ENCODE measurements around the gene MCRIP2. TPM values are rescaled to one million over a fixed set of nuclear protein-coding genes. Genes with fewer than 3 reads are reported as not detected.

Gene MCRIP2
- total and polyA plus RNA-seq, 7 donors = 52.1 to 132 (median 63.4) TPM

DNA sequence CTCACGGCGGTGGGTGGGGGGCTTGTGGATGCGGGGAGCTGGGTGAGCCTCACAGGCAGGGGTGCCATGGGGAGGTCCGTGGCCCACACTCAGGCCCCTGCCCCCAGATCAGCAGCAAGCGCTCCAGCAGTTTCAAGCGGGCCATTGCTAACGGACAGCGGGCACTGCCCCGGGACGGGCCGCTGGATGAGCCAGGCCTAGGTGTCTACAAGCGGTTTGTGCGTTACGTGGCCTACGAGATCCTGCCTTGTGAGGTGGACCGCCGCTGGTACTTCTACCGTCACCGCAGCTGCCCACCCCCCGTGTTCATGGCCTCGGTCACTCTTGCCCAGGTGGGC lies 34.9 kb downstream of the MCRIP2 start:
- 29 to 87% methylated on average over 21 of the region's 21 CpGs for WGBS, 2 donors
- no peak overlapping the region for H3K27ac ChIP-seq

GRCh38 chr16:676913-677312 lies 35.3 kb downstream of the MCRIP2 start:
- peaks cover 15 to 27% (median 19%) of the 10 kb centered on the region in 4 donors for H3K36me3 ChIP-seq
- DNase-seq = no peak
- intact Hi-C loops (cut with DNase I) = no loop called here
- H3K27me3 ChIP-seq = no peaks in the 10 kb centered on the region
- peaks cover 0 to 44% (median 34%) of the 10 kb centered on the region in 4 donors for H3K4me1 ChIP-seq
- H3K27ac ChIP-seq = no peak overlapping the region
- H3K9me3 ChIP-seq = no peaks in the 10 kb centered on the region
- TF ChIP-seq POLR2A (IDR thresholded peaks at IDR 0.05) (peak in 1 of 2 donors; percentile 19), EP300 (IDR thresholded peaks at IDR 0.05) (no peak)
- WGBS, 2 donors = 16 to 52% methylated on average over 23 of the region's 23 CpGs
- H3K4me3 ChIP-seq = no peak overlapping the region

More for the DNA sequence above, 34.9 kb downstream of the MCRIP2 start:
- DNase-seq = no peak
- intact Hi-C loops (cut with DNase I) = no loop called here
- peaks cover 17 to 27% (median 19%) of the 10 kb centered on the region in 4 donors for H3K36me3 ChIP-seq
- no peaks in the 10 kb centered on the region for H3K9me3 ChIP-seq
- H3K27me3 ChIP-seq = no peaks in the 10 kb centered on the region
- peaks cover 0 to 40% (median 30%) of the 10 kb centered on the region in 4 donors for H3K4me1 ChIP-seq
- no peak overlapping the region for H3K4me3 ChIP-seq
- TF ChIP-seq POLR2A (IDR thresholded peaks at IDR 0.05) = no peak
- no peak for TF ChIP-seq EP300 (IDR thresholded peaks at IDR 0.05)
- no peak for TF ChIP-seq CTCF (IDR thresholded peaks at IDR 0.05)
- TF ChIP-seq POLR2AphosphoS5 (IDR thresholded peaks at IDR 0.05) = no peak

- Histone ChIP-seq H3K36me3 (peaks cover 15 to 27% (median 19%) of the 10 kb centered on the region in 4 donors), H3K27ac (no peak overlapping the region), H3K4me1 (peaks cover 0 to 50% (median 40%) of the 10 kb centered on the region in 4 donors), H3K4me3 (no peak overlapping the region), H3K27me3 (no peaks in the 10 kb centered on the region), H3K9me3 (no peaks in the 10 kb centered on the region)
- 49 to 63% methylated on average over 57 of the region's 57 CpGs for WGBS, 2 donors
- TF ChIP-seq POLR2AphosphoS5 (IDR thresholded peaks at IDR 0.05) (no peak), CTCF (IDR thresholded peaks at IDR 0.05) (no peak), EP300 (IDR thresholded peaks at IDR 0.05) (no peak)
- no peak for DNase-seq
- intact Hi-C loops (cut with DNase I) = no loop called here
Measured at GRCh38 chr16:677316-678190, 35.9 kb downstream of the MCRIP2 start.

DNA sequence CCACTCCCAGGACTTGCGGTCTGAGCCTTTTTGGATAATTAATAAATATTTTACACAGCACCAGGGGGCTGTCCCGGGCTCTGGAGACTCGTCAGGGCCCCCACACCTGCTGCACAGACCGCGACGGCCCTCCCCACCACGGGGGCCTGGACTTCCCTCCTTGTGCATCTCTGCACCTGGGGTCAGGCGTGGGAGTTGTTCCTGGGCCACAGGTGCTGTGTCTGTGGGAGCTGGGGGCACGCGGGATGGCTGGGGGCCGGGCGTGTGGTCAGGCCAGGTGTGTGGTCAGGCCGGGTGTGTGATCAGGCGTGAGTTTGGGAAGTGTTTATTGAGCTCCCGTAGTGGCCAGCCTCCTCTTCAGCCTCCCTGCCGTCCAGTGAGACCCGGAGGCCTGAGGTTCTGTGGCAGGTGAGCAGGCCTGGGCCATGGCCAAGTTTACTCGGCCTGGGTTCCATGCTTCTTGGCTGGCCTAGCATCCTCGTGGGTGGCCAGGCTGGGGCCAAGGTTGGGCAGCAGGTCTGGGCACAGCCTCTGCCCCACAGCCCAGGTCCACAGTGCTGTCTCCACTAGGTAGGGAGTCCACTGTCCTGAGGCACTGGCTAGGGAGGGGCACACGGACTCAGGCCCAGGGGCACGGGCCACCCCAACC lies 36.7 kb downstream of the MCRIP2 start:
- peaks cover 14 to 27% (median 18%) of the 10 kb centered on the region in 4 donors for H3K36me3 ChIP-seq
- WGBS, 2 donors = 76 to 79% methylated on average over 21 of the region's 21 CpGs
- TF ChIP-seq EP300 (IDR thresholded peaks at IDR 0.05) (no peak), POLR2A (IDR thresholded peaks at IDR 0.05) (no peak), CTCF (IDR thresholded peaks at IDR 0.05) (no peak), POLR2AphosphoS5 (IDR thresholded peaks at IDR 0.05) (no peak)
- DNase-seq = no peak
- peaks cover 0 to 58% (median 48%) of the 10 kb centered on the region in 4 donors for H3K4me1 ChIP-seq
- no peaks in the 10 kb centered on the region for H3K27me3 ChIP-seq
- no peak overlapping the region for H3K4me3 ChIP-seq
- peak overlapping the region in 1 of 4 donors; percentile 99 for H3K27ac ChIP-seq
- no peaks in the 10 kb centered on the region for H3K9me3 ChIP-seq
- intact Hi-C loops (cut with DNase I) = no loop called here

Data from sigmoid colon (tissue), 7 donors.